Measurements from ENCODE around the gene ZNF200. TPM values are rescaled to one million over a fixed set of nuclear protein-coding genes. Genes with fewer than 3 reads are reported as not detected.

The ZNF200 gene
- total and polyA plus RNA-seq, 2 donors (not counting 3 experiments of a cell fraction or from before 2014, with no cell fraction given) = 2.8 to 10.0 TPM

DNA sequence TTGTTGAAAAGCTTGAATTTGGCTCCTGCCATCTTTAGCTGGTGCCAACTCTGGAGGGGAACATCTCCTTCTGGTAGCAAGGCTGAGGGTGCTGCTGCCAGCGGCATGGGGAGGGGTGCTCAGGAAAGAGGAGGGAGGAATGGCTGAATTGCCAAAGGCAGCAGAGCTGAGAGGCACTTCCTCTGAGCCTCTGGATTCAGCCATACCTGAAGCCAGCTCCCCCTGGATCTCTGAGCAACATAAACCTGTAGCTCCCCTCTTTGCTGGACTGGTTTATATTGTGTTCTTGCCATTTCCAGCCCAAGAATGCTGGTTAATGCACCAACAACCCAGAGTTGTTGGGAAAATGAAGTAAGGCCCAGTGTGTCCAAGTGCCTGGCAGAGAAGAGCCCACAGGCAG lies 14.1 kb upstream of the ZNF200 start:
- Histone ChIP-seq H3K9ac (replicated peaks; ENCODE audit: extremely low read depth, insufficient read depth, low read length) (no peak overlapping the region), H3K4me1 (ENCODE audit: control insufficient read depth, extremely low read depth, insufficient read depth, low read length) (no peaks in the 10 kb centered on the region), H4K20me1 (replicated peaks; ENCODE audit: control insufficient read depth, extremely low read depth, insufficient read depth, low read length) (no peaks in the 10 kb centered on the region), H3K9me1 (replicated peaks; ENCODE audit: control insufficient read depth, extremely low read depth, insufficient read depth, low read length) (no peaks in the 10 kb centered on the region), H3K79me2 (ENCODE audit: control insufficient read depth, insufficient read depth, low read length) (no peaks in the 10 kb centered on the region), H3K9me3 (replicated peaks; ENCODE audit: control insufficient read depth, insufficient read depth, low read length) (no peaks in the 10 kb centered on the region), H3K4me3 (replicated peaks in 1 of 3; ENCODE audit: insufficient read depth in 1 of 3, low read depth in 1 of 3, low read length in 3 of 3) (no peak overlapping the region), H3K27ac (ENCODE audit: insufficient read depth, low read depth, low read length) (no peak overlapping the region), H3K4me2 (ENCODE audit: insufficient read depth, low read length) (no peak overlapping the region), H2AFZ (ENCODE audit: low read depth, low read length) (no peak overlapping the region), H3K36me3 (ENCODE audit: control insufficient read depth in 2 of 2, extremely low read depth in 1 of 2, insufficient read depth in 2 of 2, low read length in 2 of 2) (no peaks in the 10 kb centered on the region), H3K27me3 (ENCODE audit: control insufficient read depth in 2 of 2, insufficient read depth in 2 of 2, low read length in 2 of 2) (no peaks in the 10 kb centered on the region)
- intact Hi-C loops (cut with micrococcal nuclease) = no loop called here
- FAIRE-seq = no peak
- dilution Hi-C loops (cut with MboI; ENCODE audit: extremely low pct_ligation_motif_present, low sequenced_read_pairs) = no loop called here
- no TSS peak for BruUV-seq (replicated peaks)
- POLR2A ChIA-PET = interaction anchor here (0.5 kb wide), 1 partner anchor 451 kb away, joined by 3 read pairs; no protein-coding TSS in a partner anchor
- CTCF ChIA-PET = no interaction called here
- DNase-seq (ENCODE audit: low read depth, low spot score) = no peak
- no peak for TF ChIP-seq FOS (IDR thresholded peaks at IDR 0.05; ENCODE audit: borderline replicate concordance, insufficient read depth, low read length)
- no peak for TF ChIP-seq GATA2 (IDR thresholded peaks at IDR 0.05; ENCODE audit: insufficient read depth, insufficient read length, low read depth, low read length)
- no peak for TF ChIP-seq POLR2AphosphoS5 (IDR thresholded peaks at IDR 0.05; ENCODE audit: insufficient read depth, low read depth, low read length)
- no peak for TF ChIP-seq CTCF (IDR thresholded peaks at IDR 0.05; ENCODE audit: extremely low read depth in 1 of 2, insufficient read depth in 1 of 2, low read depth in 1 of 2, low read length in 2 of 2)

DNA sequence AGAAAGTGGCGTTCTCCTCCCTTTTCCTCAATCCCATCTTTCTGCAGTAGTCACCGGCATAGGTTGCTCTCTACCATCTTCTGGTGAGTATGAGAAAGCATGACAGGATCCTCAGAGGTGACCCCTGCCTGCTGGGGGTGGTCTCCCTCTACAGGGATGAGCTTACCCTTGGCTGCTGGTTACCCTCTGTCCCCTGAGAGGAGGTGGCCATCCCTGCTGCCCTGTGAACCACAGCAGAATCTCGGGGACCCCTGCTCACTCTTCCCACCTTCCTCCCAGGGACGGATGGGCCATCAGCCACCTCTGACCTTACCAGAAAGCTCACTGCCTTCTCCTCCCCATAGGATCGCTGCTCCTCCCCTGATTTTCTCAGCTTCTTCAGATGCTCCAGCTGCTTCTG lies 13.6 kb upstream of the ZNF200 start:
- Histone ChIP-seq H3K79me2 (ENCODE audit: control insufficient read depth, insufficient read depth, low read length) (no peaks in the 10 kb centered on the region), H3K9me3 (replicated peaks; ENCODE audit: control insufficient read depth, insufficient read depth, low read length) (no peaks in the 10 kb centered on the region), H3K36me3 (ENCODE audit: control insufficient read depth in 2 of 2, extremely low read depth in 1 of 2, insufficient read depth in 2 of 2, low read length in 2 of 2) (no peaks in the 10 kb centered on the region), H4K20me1 (replicated peaks; ENCODE audit: control insufficient read depth, extremely low read depth, insufficient read depth, low read length) (no peaks in the 10 kb centered on the region), H3K27ac (ENCODE audit: insufficient read depth, low read depth, low read length) (no peak overlapping the region), H3K27me3 (ENCODE audit: control insufficient read depth in 2 of 2, insufficient read depth in 2 of 2, low read length in 2 of 2) (no peaks in the 10 kb centered on the region), H3K9ac (replicated peaks; ENCODE audit: extremely low read depth, insufficient read depth, low read length) (no peak overlapping the region), H2AFZ (ENCODE audit: low read depth, low read length) (no peak overlapping the region), H3K4me2 (ENCODE audit: insufficient read depth, low read length) (no peak overlapping the region), H3K4me3 (replicated peaks in 1 of 3; ENCODE audit: insufficient read depth in 1 of 3, low read depth in 1 of 3, low read length in 3 of 3) (no peak overlapping the region), H3K4me1 (ENCODE audit: control insufficient read depth, extremely low read depth, insufficient read depth, low read length) (no peaks in the 10 kb centered on the region), H3K9me1 (replicated peaks; ENCODE audit: control insufficient read depth, extremely low read depth, insufficient read depth, low read length) (no peaks in the 10 kb centered on the region)
- no peak for DNase-seq (ENCODE audit: low read depth, low spot score)
- POLR2A ChIA-PET = no interaction called here
- dilution Hi-C loops (cut with MboI; ENCODE audit: extremely low pct_ligation_motif_present, low sequenced_read_pairs) (no loop called here), intact Hi-C loops (cut with micrococcal nuclease) (no loop called here)
- no peak for TF ChIP-seq FOS (IDR thresholded peaks at IDR 0.05; ENCODE audit: borderline replicate concordance, insufficient read depth, low read length)
- no peak for TF ChIP-seq CTCF (IDR thresholded peaks at IDR 0.05; ENCODE audit: extremely low read depth in 1 of 2, insufficient read depth in 1 of 2, low read depth in 1 of 2, low read length in 2 of 2)
- TF ChIP-seq GATA2 (IDR thresholded peaks at IDR 0.05; ENCODE audit: insufficient read depth, insufficient read length, low read depth, low read length) = no peak
- no peak for TF ChIP-seq MAX (IDR thresholded peaks at IDR 0.05; ENCODE audit: insufficient read depth, insufficient read length)
- no peak for TF ChIP-seq MYC (IDR thresholded peaks at IDR 0.05; ENCODE audit: low read depth, low read length)
- TF ChIP-seq JUN (IDR thresholded peaks at IDR 0.05; ENCODE audit: borderline replicate concordance, insufficient read depth, insufficient read length, low read depth) = no peak
- no peak for TF ChIP-seq POLR2AphosphoS5 (IDR thresholded peaks at IDR 0.05; ENCODE audit: insufficient read depth, low read depth, low read length)
- no peak for TF ChIP-seq POLR2A (IDR thresholded peaks at IDR 0.05; ENCODE audit: low read depth, low read length)
- no peak for TF ChIP-seq EZH2 (IDR thresholded peaks at IDR 0.05; ENCODE audit: borderline replicate concordance, low read depth, low read length, severe bottlenecking)
- no TSS peak for BruUV-seq (replicated peaks)
- CTCF ChIA-PET = no interaction called here
- no peak for FAIRE-seq

Measured in endothelial cell of umbilical vein (primary cell).